SU-DHL-6 (cell line): ENCODE results near the gene OR13D1.

Experiments used
- H2AFZ ChIP-seq: fragments of 200-600 bp; sonication (generic); 2 replicates; pipeline ENCODE4 v1.6.1; 2014; ENCODE audit warnings: low read depth, mild to moderate bottlenecking, moderate library complexity, mixed read lengths, antibody characterized with exemption, low read length; ENCODE audit not compliant: severe bottlenecking
- H3F3A ChIP-seq: fragments of 200-600 bp; shearing (Covaris generic); 2 replicates; pipeline ENCODE4 v1.6.0; 2016; ENCODE audit warnings: antibody characterized with exemption, mild to moderate bottlenecking; ENCODE audit not compliant: insufficient read depth
- H3K27ac ChIP-seq: fragments of 200-600 bp; sonication (generic); 2 replicates; pipeline ENCODE4 v1.5.1; 2016; ENCODE audit warnings: low read depth, mild to moderate bottlenecking, low read length, moderate library complexity, mixed read lengths
- H3K27me3 ChIP-seq: fragments of 200-600 bp; sonication (generic), shearing (Covaris generic); 2 replicates; pipeline ENCODE4 v1.6.0; 2014; ENCODE audit warnings: mild to moderate bottlenecking, low read length
- H3K36me3 ChIP-seq: fragments of 200-600 bp; sonication (generic); 2 replicates; pipeline ENCODE4 v1.6.1; 2014; ENCODE audit warnings: mild to moderate bottlenecking, low read length, mixed read lengths
- H3K4me2 ChIP-seq: fragments of 300-600, 200-600 bp; shearing (Covaris generic), sonication (generic); 2 replicates; pipeline ENCODE4 v1.6.0; 2014; ENCODE audit warnings: low read length, low read depth, mild to moderate bottlenecking; ENCODE audit not compliant: poor library complexity, severe bottlenecking
- H3K4me3 ChIP-seq: fragments of 200-600 bp; sonication (generic); 2 replicates; pipeline ENCODE4 v1.5.1; 2014; ENCODE audit warnings: antibody characterized with exemption, low read length, mild to moderate bottlenecking, mixed read lengths; ENCODE audit not compliant: insufficient read depth, poor library complexity, severe bottlenecking
- H3K79me2 ChIP-seq: fragments of 200-600 bp; sonication (generic); 2 replicates; pipeline ENCODE4 v1.6.1; 2014; ENCODE audit warnings: mild to moderate bottlenecking, low read length, moderate library complexity; ENCODE audit not compliant: insufficient read depth
- H3K9ac ChIP-seq: fragments of 200-600 bp; sonication (generic); 2 replicates; pipeline ENCODE4 v1.7.0; 2014; ENCODE audit warnings: mild to moderate bottlenecking, low read length
- H3K9me2 ChIP-seq: fragments of 200-600 bp; sonication (generic); replicated peaks from 2 replicates; pipeline ENCODE4 v1.6.1; 2014; ENCODE audit warnings: low read length; ENCODE audit not compliant: insufficient read depth
- H3K9me3 ChIP-seq: fragments of 200-600 bp; sonication (generic); 2 replicates; pipeline ENCODE4 v1.6.1; 2014; ENCODE audit warnings: low read length, mixed read lengths; ENCODE audit not compliant: insufficient read depth
- H4K20me1 ChIP-seq: fragments of 200-600 bp; sonication (generic); 2 replicates; pipeline ENCODE4 v1.6.1; 2014; ENCODE audit warnings: low read depth, mild to moderate bottlenecking, antibody characterized with exemption, low read length, moderate library complexity, mixed read lengths
- EZH2phosphoT487 ChIP-seq: fragments of 200-600 bp; sonication (generic), shearing (Covaris generic); conservative IDR thresholded peaks from 2 replicates; pipeline ENCODE4 v1.6.1; 2018; ENCODE audit warnings: mild to moderate bottlenecking, antibody characterized with exemption, low read length, moderate library complexity, mixed read lengths
- TF ChIP-seq, protein P1 (sequence below): fragments of 200-600 bp; sonication (generic); IDR thresholded peaks from one replicate; pipeline ENCODE4 v1.5.1; 2017; ENCODE audit warnings: antibody characterized with exemption, mild to moderate bottlenecking, low read length, moderate library complexity; ENCODE audit not compliant: insufficient read depth, poor library complexity, severe bottlenecking

Gene OR13D1

DNA sequence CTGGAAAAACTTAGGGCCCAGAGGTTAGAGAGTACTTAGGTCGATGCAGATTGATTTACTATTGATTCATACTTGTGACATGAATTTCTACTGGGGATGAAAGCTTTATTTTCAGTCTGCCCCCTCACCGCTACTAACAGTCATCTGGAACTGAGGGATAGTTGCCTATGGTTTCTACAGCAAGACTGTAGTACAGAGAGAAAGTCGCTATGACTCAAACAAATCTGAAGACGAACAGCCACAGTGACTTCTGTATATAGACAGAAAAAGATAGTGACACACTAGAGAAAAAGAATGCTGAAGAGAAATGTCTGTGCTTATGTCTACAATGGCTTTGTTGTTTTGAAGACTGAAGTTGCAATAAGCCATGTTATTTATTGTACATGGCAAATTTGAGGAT, 17.3 kb downstream of the OR13D1 start:
- no peak overlapping the region for H3K4me3 ChIP-seq
- H3K9me2 ChIP-seq: no peaks in the 10 kb centered on the region
- no peaks in the 10 kb centered on the region for H3K36me3 ChIP-seq
- TF ChIP-seq EZH2phosphoT487: no peak
- TF ChIP-seq, protein P1, sequence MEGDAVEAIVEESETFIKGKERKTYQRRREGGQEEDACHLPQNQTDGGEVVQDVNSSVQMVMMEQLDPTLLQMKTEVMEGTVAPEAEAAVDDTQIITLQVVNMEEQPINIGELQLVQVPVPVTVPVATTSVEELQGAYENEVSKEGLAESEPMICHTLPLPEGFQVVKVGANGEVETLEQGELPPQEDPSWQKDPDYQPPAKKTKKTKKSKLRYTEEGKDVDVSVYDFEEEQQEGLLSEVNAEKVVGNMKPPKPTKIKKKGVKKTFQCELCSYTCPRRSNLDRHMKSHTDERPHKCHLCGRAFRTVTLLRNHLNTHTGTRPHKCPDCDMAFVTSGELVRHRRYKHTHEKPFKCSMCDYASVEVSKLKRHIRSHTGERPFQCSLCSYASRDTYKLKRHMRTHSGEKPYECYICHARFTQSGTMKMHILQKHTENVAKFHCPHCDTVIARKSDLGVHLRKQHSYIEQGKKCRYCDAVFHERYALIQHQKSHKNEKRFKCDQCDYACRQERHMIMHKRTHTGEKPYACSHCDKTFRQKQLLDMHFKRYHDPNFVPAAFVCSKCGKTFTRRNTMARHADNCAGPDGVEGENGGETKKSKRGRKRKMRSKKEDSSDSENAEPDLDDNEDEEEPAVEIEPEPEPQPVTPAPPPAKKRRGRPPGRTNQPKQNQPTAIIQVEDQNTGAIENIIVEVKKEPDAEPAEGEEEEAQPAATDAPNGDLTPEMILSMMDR: no peak
- no peaks in the 10 kb centered on the region for H3K79me2 ChIP-seq
- H4K20me1 ChIP-seq: no peaks in the 10 kb centered on the region
- no peaks in the 10 kb centered on the region for H3K27me3 ChIP-seq
- H3K27ac ChIP-seq: no peak overlapping the region
- no peak overlapping the region for H2AFZ ChIP-seq
- H3K9ac ChIP-seq: no peak overlapping the region
- H3K9me3 ChIP-seq: no peaks in the 10 kb centered on the region
- H3K4me2 ChIP-seq: no peak overlapping the region
- H3F3A ChIP-seq: no peaks in the 10 kb centered on the region

DNA sequence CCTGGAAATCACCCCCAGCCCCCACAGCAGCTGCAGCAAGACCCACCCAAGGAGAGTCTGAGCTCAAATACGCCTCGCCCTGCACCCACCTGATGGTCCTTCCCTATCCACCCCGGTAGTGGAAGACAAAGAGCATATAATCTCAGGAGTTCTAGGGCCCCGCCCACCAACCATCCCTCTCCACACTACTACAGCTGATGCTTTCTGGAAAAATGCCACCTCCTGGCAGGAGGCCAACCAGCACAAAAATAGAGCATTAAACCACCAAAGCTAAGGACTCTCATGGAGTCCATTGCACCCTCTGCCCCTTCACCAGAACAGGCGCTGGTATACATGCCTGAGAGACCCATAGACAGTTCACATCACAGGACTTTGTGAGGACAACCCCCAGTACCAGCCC, 30.7 kb downstream of the OR13D1 start:
- no peak overlapping the region for H3K4me2 ChIP-seq
- H3F3A ChIP-seq: no peaks in the 10 kb centered on the region
- no peaks in the 10 kb centered on the region for H3K36me3 ChIP-seq
- no peaks in the 10 kb centered on the region for H3K9me3 ChIP-seq
- H3K4me3 ChIP-seq: no peak overlapping the region
- no peaks in the 10 kb centered on the region for H3K9me2 ChIP-seq
- H3K27me3 ChIP-seq: no peaks in the 10 kb centered on the region
- TF ChIP-seq, protein P1: no peak
- TF ChIP-seq EZH2phosphoT487: no peak
- H3K27ac ChIP-seq: no peak overlapping the region
- H2AFZ ChIP-seq: no peak overlapping the region
- H3K79me2 ChIP-seq: no peaks in the 10 kb centered on the region
- H4K20me1 ChIP-seq: no peaks in the 10 kb centered on the region
- H3K9ac ChIP-seq: no peak overlapping the region

DNA sequence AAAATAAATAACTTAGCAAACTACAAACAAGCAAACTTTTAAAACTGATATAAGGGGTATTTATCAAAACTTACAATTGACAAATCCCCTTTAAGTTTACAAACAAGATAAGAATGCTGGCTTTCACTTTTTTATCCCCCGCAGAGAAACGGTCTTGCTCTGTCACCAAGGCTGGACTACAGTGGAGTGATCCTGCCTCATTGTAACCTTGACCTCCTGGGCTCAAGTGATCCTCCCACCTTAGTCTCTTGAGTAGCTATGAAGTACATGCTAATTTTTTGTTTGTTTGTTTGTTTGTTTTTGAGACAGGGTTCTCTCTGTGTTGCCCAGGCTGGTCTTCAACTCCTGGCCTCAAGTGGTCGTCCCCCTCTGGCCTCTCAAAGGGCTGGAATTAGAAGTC, 44.1 kb downstream of the OR13D1 start:
- Histone ChIP-seq H3K36me3 (no peaks in the 10 kb centered on the region), H3K4me3 (no peak overlapping the region), H3K27me3 (no peaks in the 10 kb centered on the region), H3K79me2 (no peaks in the 10 kb centered on the region), H3K4me2 (no peak overlapping the region), H4K20me1 (no peaks in the 10 kb centered on the region), H3K9me2 (no peaks in the 10 kb centered on the region), H3K9ac (no peak overlapping the region), H3F3A (no peaks in the 10 kb centered on the region), H2AFZ (no peak overlapping the region), H3K9me3 (no peaks in the 10 kb centered on the region), H3K27ac (no peak overlapping the region)
- TF ChIP-seq, protein P1: no peak
- TF ChIP-seq EZH2phosphoT487: no peak
